K562 (cell line): ENCODE data around the gene GEMIN4. TPM values are rescaled to one million over a fixed set of nuclear protein-coding genes. Genes with fewer than 3 reads are reported as not detected.

ENCODE experiments used
- BCOR ChIP-seq: fragments of 450-650 bp; IDR thresholded peaks from 2 replicates; pipeline ENCODE4 v1.6.1; 2016
- CHAMP1 ChIP-seq: fragments of 450-650 bp; IDR thresholded peaks from 2 replicates; pipeline ENCODE4 v1.6.1; 2016; ENCODE audit warnings: mild to moderate bottlenecking
- DNMT1 ChIP-seq: fragments of 450-650 bp; IDR thresholded peaks from 2 replicates; pipeline ENCODE4 v1.6.1; 2016; ENCODE audit warnings: antibody characterized with exemption, mild to moderate bottlenecking
- HINFP ChIP-seq: fragments of 450-650 bp; conservative IDR thresholded peaks from 2 replicates; pipeline ENCODE4 v1.6.1; 2016; ENCODE audit warnings: missing genetic modification characterization, low read depth, mild to moderate bottlenecking, control low read depth, missing compliant biosample characterization
- NFXL1 ChIP-seq: fragments of 450-650 bp; formaldehyde crosslinking; IDR thresholded peaks from 2 replicates; pipeline ENCODE4 v1.4.0; 2021; ENCODE audit warnings: mild to moderate bottlenecking
- NUFIP1 ChIP-seq: fragments of 450-650 bp; IDR thresholded peaks from 2 replicates; pipeline ENCODE4 v1.6.1; 2018; ENCODE audit not compliant: partially characterized antibody
- RB1 ChIP-seq: fragments of 450-650 bp; IDR thresholded peaks from 2 replicates; pipeline ENCODE4 v1.6.1; 2017; ENCODE audit warnings: low read depth, mild to moderate bottlenecking
- REST ChIP-seq, 2 experiments: fragments of 450-650 bp; formaldehyde crosslinking in 1 of 2; IDR thresholded peaks; 2 replicates each; pipeline versions ENCODE4 v1.4.0 to v1.6.1; 2014 to 2020; ENCODE audit warnings: mild to moderate bottlenecking in 2 of 2, borderline replicate concordance in 1 of 2, low read depth in 1 of 2
- SIN3B ChIP-seq: fragments of 450-650 bp; IDR thresholded peaks from 2 replicates; pipeline ENCODE4 v1.6.1; 2017; ENCODE audit warnings: low read depth, mild to moderate bottlenecking, moderate library complexity
- SRSF3 ChIP-seq: fragments of 200-400 bp; formaldehyde crosslinking; IDR thresholded peaks from 2 replicates; pipeline ENCODE4 v1.6.1; 2016; ENCODE audit warnings: mild to moderate bottlenecking, low read length, moderate library complexity; ENCODE audit not compliant: insufficient read depth
- ZC3H11A ChIP-seq: IDR thresholded peaks from 2 replicates; pipeline ENCODE4 v1.6.1; 2012; ENCODE audit warnings: low read depth, low read length, improper control_type of control experiment
- ZNF639 ChIP-seq, 2 experiments: fragments of 200-800 bp in 1 of 2; sonication (Bioruptor generic) in 1 of 2; sonication (generic) in 1 of 2; formaldehyde crosslinking in 1 of 2; IDR thresholded peaks in 1 of 2; conservative IDR thresholded peaks in 1 of 2; 2 replicates each; pipeline versions ENCODE4 v1.5.0 to v1.6.1; 2016 to 2020; ENCODE audit warnings: missing compliant biosample characterization in 1 of 2, missing genetic modification characterization in 1 of 2, missing genetic modification reagents in 1 of 2
- ZNF707 ChIP-seq: fragments of 250-450 bp; sonication (Bioruptor Pico); conservative IDR thresholded peaks from 2 replicates; pipeline ENCODE4 v1.8.0; 2022; ENCODE audit warnings: inconsistent platforms, mild to moderate bottlenecking, moderate library complexity
- polyA plus RNA-seq, 8 experiments: library from polyadenylated mRNA; depleted of rRNA in 4 of 8; stranded (reverse) in 5 of 8; unstranded in 3 of 8; fragments of >200 nt; fragmentation: Nextera tagmentation in 2 of 8; fragmentation: Illumina TruSeq in 1 of 8; extraction: Ambion mirVana in 2 of 8; extraction: Trizol in 1 of 8; gene quantifications; 2 replicates each; pipeline versions ENCODE4 v1.2.1 to v1.2.3, GENCODE V29; 2011 to 2014; ENCODE audit warnings: inconsistent platforms in 1 of 8, missing spikeins in 1 of 8
- total RNA-seq, 7 experiments: library from RNA; depleted of rRNA in 6 of 7; stranded (reverse); fragments of >200 nt in 6 of 7; fragmentation: Illumina TruSeq in 2 of 7; extraction: Trizol in 2 of 7; gene quantifications; 2 replicates each; pipeline versions ENCODE4 v1.2.1 to v1.2.3, GENCODE V29; 2011 to 2021; ENCODE audit warnings: low replicate concordance in 1 of 7

GEMIN4 gene
- total and polyA plus RNA-seq, 9 of the 15 experiments (the other 6 are each of a cell fraction or from before 2014, with no cell fraction given), result 1.8 to 42.5 (median 10.8) TPM

GRCh38 chr17:732067-732901, 19.8 kb downstream of the GEMIN4 start, which contains the start of gene TLCD3A (continued):
- TF ChIP-seq ZNF639 (CRISPR knock-in tag; conservative IDR thresholded peaks at IDR 0.05 in 1 of 2, IDR thresholded peaks at IDR 0.05 in 1 of 2) (peak in 1 of 2 experiments; percentile 83; a peak in 2 of 4 replicates), ZNF707 (CRISPR knock-in tag) (no peak), NUFIP1 (no peak), REST (IDR thresholded peaks at IDR 0.05; ENCODE audit: borderline replicate concordance) (no peak), REST (CRISPR knock-in tag; IDR thresholded peaks at IDR 0.05; ENCODE audit: low read depth) (no peak), SIN3B (no peak), NFXL1 (CRISPR knock-in tag) (no peak), ZC3H11A (no peak), CHAMP1 (no peak), SRSF3 (no peak), RB1 (peak; percentile 30; the same call in 1 of the 2 replicates), BCOR (no peak), DNMT1 (no peak), HINFP (tag) (no peak)
